Adrenal gland (tissue), 12 donors: Measurements from ENCODE around the gene CKAP2L. TPM values are rescaled to one million over a fixed set of nuclear protein-coding genes. Genes with fewer than 3 reads are reported as not detected.

Experiments
- DNase-seq, 7 donors: peaks; one replicate each; pipeline ENCODE4 v3.0.0-alpha.2; 2019 to 2020
- H3K27ac ChIP-seq, 5 donors: fragments of 200-600 bp; sonication (generic) in 4 of 5; 1 replicate in 3 of 5; 2 replicates in 2 of 5; pipeline versions ENCODE4 v1.5.1 to v1.8.0; 2016 to 2020; ENCODE audit warnings: mild to moderate bottlenecking in 1 of 5
- H3K27me3 ChIP-seq: fragments of 200-600 bp; 2 replicates; pipeline ENCODE4 v1.8.0; 2021
- H3K36me3 ChIP-seq, 2 donors: fragments of 200-600 bp; replicated peaks in 1 of 2; 1 replicate in 1 of 2; 2 replicates in 1 of 2; pipeline versions ENCODE4 v1.5.1 to v1.8.0; 2018 to 2022
- H3K4me1 ChIP-seq, 2 donors: fragments of 200-600 bp; replicated peaks in 1 of 2; 1 replicate in 1 of 2; 2 replicates in 1 of 2; pipeline versions ENCODE4 v1.5.1 to v1.8.0; 2018 to 2021
- H3K4me3 ChIP-seq, 4 donors: fragments of 200-600 bp; sonication (generic) in 3 of 4; one replicate each; pipeline ENCODE4 v1.5.1; 2016 to 2018
- H3K9me3 ChIP-seq, 3 donors: fragments of 200-600 bp; sonication (generic) in 1 of 3; replicated peaks in 1 of 3; 1 replicate in 2 of 3; 2 replicates in 1 of 3; pipeline versions ENCODE4 v1.5.1 to v1.8.0; 2016 to 2021
- CTCF ChIP-seq, 6 experiments: fragments of 450-650 bp in 4 of 6; fragments of 200-600 bp in 2 of 6; sonication (generic) in 1 of 6; IDR thresholded peaks; 1 replicate in 5 of 6; 2 replicates in 1 of 6; pipeline versions ENCODE4 v1.5.1 to v1.8.0; 2016 to 2021; ENCODE audit warnings: antibody characterized with exemption in 6 of 6, mild to moderate bottlenecking in 2 of 6, moderate library complexity in 1 of 6
- POLR2A ChIP-seq, 2 donors: fragments of 450-650 bp; IDR thresholded peaks; one replicate each; pipeline ENCODE4 v1.6.1; 2017; ENCODE audit warnings: antibody characterized with exemption in 2 of 2, mild to moderate bottlenecking in 2 of 2, moderate library complexity in 1 of 2
- WGBS, 4 donors: extraction: QIAGEN DNeasy Blood & Tissue Kit in 2 of 4; methylation state at CpG; one replicate each; pipeline versions ENCODE4 v1.1.5 to v1.1.7; 2013 to 2017; 5-methylcytosine and 5-hydroxymethylcytosine counted together
- intact Hi-C, 2 donors: fragments of 100-400 bp; cut with DNase I; formaldehyde crosslinking; loops; one replicate each; pipeline versions ENCODE4 v1.14.1 to v1.15.0; 2022 to 2023
- polyA plus RNA-seq, 3 donors: library from polyadenylated mRNA; stranded (reverse); fragments of 200-250 nt in 2 of 3; fragments of 350-450 nt in 1 of 3; fragmentation: Illumina TruSeq in 1 of 3; extraction: RNeasy Lipid Tissue Mini Kit (QIAGEN cat#74804) in 1 of 3; gene quantifications; one replicate each; pipeline ENCODE4 v1.2.3, GENCODE V29; 2013 to 2014
- total RNA-seq, 9 donors: library from RNA; depleted of rRNA in 4 of 9; stranded (reverse); fragments of >200 nt in 4 of 9; fragments of 120-200 nt in 1 of 9; fragmentation: NEBNext Ultra II Directional in 1 of 9; extraction: Animal tissue kit (Norgen Biotek cat#: 25700) in 1 of 9; gene quantifications; one replicate each; pipeline versions ENCODE4 v1.1.0 to v1.2.4, GENCODE V29; 2013 to 2023
- donor health status: healthy with polysubstance abuse.
- donor health status: Bipolar disorder and iron deficiency.
- donor health status: DM: yes; HTN: yes; CAD: no.
- donor health status: DM: no; HTN: no; CAD: no.
- donor health status: DM: no; HTN: no; CAD: no.
- donor health status: DM: yes; HTN: yes; CAD: no.

Gene CKAP2L
- total and polyA plus RNA-seq, 12 donors: 0.10 to 6.9 (median 0.81) TPM; not detected in 2

- H3K4me1 ChIP-seq: peaks cover 0 to 20% of the 10 kb centered on the region in 2 donors
- no peaks in the 10 kb centered on the region for H3K36me3 ChIP-seq
- H3K9me3 ChIP-seq: no peaks in the 10 kb centered on the region
- peak in 2 of 7 donors; percentile 20 to 26 for DNase-seq
- intact Hi-C loops: loop anchor here in 1 of 2 donors (10.0 kb wide), 1 partner anchor 63 kb away; no protein-coding TSS in a partner anchor
- TF ChIP-seq POLR2A (IDR thresholded peaks at IDR 0.05) (no peak), CTCF (IDR thresholded peaks at IDR 0.05) (no peak)
- 82 to 90% (median 87%) methylated on average over 13 to 14 of the region's 14 CpGs for WGBS, 4 donors
- no peak overlapping the region for H3K27ac ChIP-seq
- H3K27me3 ChIP-seq: no peaks in the 10 kb centered on the region
- no peak overlapping the region for H3K4me3 ChIP-seq
Observed at GRCh38 chr2:112688086-112688880, 76.1 kb downstream of the CKAP2L start.

- peak in 1 of 7 donors; percentile 3 for DNase-seq
- 76 to 84% (median 83%) methylated on average over 6 of the region's 6 CpGs for WGBS, 4 donors
- Histone ChIP-seq H3K36me3 (no peaks in the 10 kb centered on the region), H3K9me3 (no peaks in the 10 kb centered on the region), H3K27me3 (no peaks in the 10 kb centered on the region), H3K27ac (no peak overlapping the region), H3K4me3 (no peak overlapping the region), H3K4me1 (peaks cover 0 to 16% of the 10 kb centered on the region in 2 donors)
- TF ChIP-seq CTCF (IDR thresholded peaks at IDR 0.05): no peak
- TF ChIP-seq POLR2A (IDR thresholded peaks at IDR 0.05): no peak
- intact Hi-C loops: loop anchor here in 1 of 2 donors (10.0 kb wide), 1 partner anchor 63 kb away; no protein-coding TSS in a partner anchor
Observed at GRCh38 chr2:112687522-112687921, 76.9 kb downstream of the CKAP2L start.

Other genes with a start within 250 kb of the CKAP2L start
- gene POLR1B, start 222.1 kb downstream of the CKAP2L start, total RNA-seq: 10 to 100 TPM; 10.7 to 30.3 (median 21.3) TPM
- 10 to 100 TPM in 1 of 3 donors, 1 to 10 TPM in 2; 4.2 to 21.6 (median 6.8) TPM for gene POLR1B, start 222.1 kb downstream of the CKAP2L start, polyA plus RNA-seq
- 10 to 100 TPM; 19.1 to 56.5 (median 33.8) TPM for gene CHCHD5, start 180.0 kb downstream of the CKAP2L start, total RNA-seq
- gene CHCHD5, start 180.0 kb downstream of the CKAP2L start, polyA plus RNA-seq: 10 to 100 TPM in 2 of 3 donors, 1 to 10 TPM in 1; 8.9 to 34.3 (median 29.9) TPM
- 10 to 100 TPM in 7 of 9 donors, 1 to 10 TPM in 2; 6.9 to 28.1 (median 22.2) TPM for gene SLC20A1, start 118.7 kb downstream of the CKAP2L start, total RNA-seq
- gene SLC20A1, start 118.7 kb downstream of the CKAP2L start, polyA plus RNA-seq: 10 to 100 TPM; 14.1 to 23.8 (median 20.8) TPM
- gene NT5DC4, start 43.6 kb downstream of the CKAP2L start, total RNA-seq: under 1 TPM in 2 of 9 donors, not detected in 7; 0.22 to 0.24 TPM
- gene NT5DC4, start 43.6 kb downstream of the CKAP2L start, polyA plus RNA-seq: under 1 TPM in 1 of 3 donors, not detected in 2; 0.56 TPM
- gene IL1A, start 19.9 kb upstream of the CKAP2L start, total RNA-seq: under 1 TPM in 2 of 9 donors, not detected in 7; 0.18 to 0.67 TPM
- gene IL1A, start 19.9 kb upstream of the CKAP2L start, polyA plus RNA-seq: under 1 TPM in 1 of 3 donors, not detected in 2; 0.07 TPM
- 1 to 10 TPM in 5 of 9 donors, under 1 TPM in 3, not detected in 1; 0.44 to 2.1 (median 1.4) TPM for gene IL1B, start 72.2 kb upstream of the CKAP2L start, total RNA-seq
- gene IL1B, start 72.2 kb upstream of the CKAP2L start, polyA plus RNA-seq: 1 to 10 TPM in 2 of 3 donors, under 1 TPM in 1; 0.72 to 5.9 (median 1.6) TPM
- under 1 TPM in 1 of 9 donors, not detected in 8; 0.33 TPM for gene IL37, start 146.6 kb upstream of the CKAP2L start, total RNA-seq
- not detected for gene IL37, start 146.6 kb upstream of the CKAP2L start, polyA plus RNA-seq
- under 1 TPM in 1 of 9 donors, not detected in 8; 0.28 TPM for gene IL36G, start 213.4 kb upstream of the CKAP2L start, total RNA-seq
- not detected for gene IL36G, start 213.4 kb upstream of the CKAP2L start, polyA plus RNA-seq
- not detected for gene IL36A, start 240.8 kb upstream of the CKAP2L start, total RNA-seq
- gene IL36A, start 240.8 kb upstream of the CKAP2L start, polyA plus RNA-seq: not detected